Activated CD4-positive, CD25-positive, alpha-beta regulatory T cell treated with anti-CD3 and anti-CD28 coated beads, Interleukin-2, amount 50 U/mL, for 72 hours (primary cell): ENCODE measurements around the gene CAVIN3.
"Not testable (repeated sequence)": the region's sequence is repeated elsewhere in the genome, so short reads cannot be mapped to it uniquely, and the experiment has no call there.

Experiments used
- DNase-seq: peaks from one replicate; pipeline ENCODE4 v3.0.0; 2021

The CAVIN3 gene

DNA sequence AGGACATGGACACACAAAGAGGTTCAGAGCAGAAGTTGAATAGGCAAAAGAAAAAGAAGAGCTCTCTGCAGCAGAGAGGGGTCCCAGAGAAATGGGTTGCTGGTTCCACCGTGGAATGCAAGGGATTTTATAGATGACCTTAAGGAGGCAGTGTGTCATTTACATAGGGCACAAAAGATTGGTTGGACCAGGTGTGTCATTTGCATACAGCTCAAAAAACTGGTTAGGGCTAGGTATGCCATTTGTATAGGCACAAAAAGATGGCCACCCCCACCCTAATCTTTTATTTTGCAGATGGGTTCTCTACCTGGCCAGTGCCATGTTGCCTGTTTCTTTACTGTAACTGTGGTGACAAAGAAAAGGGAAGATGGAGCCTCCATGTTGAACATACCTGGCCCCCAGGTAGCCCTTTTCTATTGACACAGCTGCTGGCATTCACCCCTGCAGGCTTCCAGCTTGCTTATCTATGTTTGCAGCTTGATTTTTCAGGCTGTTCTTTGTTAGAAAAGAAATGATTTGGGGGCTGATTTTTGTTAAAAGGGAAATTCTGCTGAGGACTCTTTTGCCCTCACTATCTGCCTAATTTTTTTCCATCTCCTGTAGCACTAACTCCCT, 3.1 kb upstream of the CAVIN3 start:
- DNase-seq, result no peak

DNA sequence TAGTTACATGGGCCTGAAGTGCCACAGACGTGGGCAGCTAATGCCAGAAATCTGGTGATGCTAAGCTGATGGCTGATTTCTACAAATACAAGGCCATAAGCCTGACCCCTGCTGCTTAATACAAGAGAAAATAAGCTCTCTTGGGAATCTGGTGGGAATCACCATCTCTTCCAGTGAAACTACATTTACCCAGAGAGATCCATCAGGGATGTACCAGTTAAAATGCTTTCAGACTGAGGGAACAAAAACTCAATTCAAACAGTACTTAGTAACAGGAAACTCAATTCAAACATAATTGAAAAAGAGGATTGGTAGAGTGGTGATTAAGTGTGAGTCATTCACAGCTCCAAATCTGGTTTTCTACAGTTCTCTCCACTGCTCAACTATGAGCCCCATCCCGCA, 1.7 kb upstream of the CAVIN3 start:
- no peak for DNase-seq

DNA sequence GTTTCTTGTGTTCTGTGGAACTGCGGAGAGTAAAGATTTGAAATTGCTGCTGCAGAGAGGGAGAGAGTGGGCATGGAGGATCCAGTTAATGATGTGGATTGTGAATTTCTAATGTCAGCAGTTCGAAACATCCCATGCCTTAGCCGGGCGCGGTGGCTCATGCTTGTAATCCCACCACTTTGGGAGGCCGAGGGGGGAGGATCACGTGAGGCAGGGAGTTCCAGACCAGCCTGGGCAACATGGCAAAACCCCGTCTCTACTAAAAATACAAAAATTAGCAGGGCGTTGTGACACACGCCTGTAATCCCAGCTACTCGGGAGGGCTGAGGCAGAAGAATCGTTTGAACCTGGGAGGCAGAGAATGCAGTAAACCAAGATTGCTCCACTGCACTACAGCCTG, 1.1 kb upstream of the CAVIN3 start:
- DNase-seq, result no peak

DNA sequence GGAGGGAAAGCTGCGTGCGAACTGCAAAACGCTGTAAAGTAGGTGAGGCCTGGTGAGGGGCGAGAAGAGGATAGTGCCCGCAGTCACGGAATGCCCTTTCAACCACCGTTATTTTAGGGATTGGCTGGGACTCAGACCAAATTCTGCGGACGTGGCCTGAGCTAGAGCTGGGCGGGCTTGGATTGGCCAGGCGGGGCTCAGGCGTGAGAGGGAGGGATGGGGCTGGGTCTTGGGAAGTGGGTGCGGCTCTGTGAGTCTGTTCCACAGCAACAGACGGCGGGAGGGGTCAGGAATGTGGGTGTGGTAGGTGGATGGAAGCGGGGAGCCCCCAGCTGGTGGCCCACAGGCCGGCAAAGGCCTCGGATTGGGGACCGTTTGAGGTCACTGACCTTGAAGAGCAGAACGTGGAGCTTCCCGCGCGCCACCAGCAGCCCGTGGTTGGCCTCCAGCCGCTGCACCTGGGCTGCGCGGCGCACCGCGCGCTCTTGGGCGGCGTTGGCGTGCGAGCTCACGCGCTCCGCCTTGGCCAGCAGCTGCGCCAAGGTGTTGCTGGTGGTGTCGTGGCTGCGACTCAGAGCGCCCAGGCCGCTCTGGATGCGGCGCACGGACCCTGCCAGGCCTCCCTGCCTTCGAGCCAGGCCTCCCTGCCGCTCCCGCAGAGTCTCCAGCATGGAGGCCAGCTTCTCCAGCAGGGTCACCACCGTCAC, 444 bp downstream of the CAVIN3 start:
- peak; percentile 45 for DNase-seq

DNA sequence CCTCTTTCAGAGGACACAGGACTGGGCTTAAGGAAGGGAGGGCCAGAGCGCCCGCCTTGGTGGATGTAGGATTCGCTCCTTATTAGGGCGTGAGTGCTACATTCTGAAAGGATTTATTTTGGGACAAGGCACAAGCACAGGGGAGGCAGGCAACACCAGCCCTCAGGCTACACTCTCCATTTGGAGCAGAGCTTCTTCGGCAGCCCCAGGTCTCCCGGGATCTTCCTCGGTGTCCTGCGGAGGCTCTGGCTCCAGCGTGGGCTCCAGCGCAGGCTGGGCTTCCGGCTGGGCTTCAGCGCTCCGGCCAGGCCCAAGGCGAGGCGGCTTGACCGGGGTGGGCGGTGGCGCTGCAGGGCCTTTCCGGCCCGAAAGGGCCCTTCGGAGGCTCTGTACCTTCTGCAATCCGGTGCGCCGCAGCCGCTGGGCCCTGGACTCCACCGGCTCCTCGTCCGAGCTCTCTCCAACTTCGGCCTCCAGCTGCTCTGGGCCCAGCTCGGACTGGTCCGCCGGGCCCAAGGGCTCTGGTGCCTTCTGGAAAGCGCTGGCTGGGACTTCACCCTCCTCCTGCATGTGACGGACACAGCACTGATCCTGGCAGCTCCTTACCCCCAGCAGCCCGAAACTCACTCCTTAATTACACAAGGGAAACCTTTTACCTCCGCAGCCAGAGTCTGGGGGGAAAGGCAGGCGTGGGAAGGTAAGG, 1.1 kb downstream of the CAVIN3 start:
- DNase-seq, result no peak

DNA sequence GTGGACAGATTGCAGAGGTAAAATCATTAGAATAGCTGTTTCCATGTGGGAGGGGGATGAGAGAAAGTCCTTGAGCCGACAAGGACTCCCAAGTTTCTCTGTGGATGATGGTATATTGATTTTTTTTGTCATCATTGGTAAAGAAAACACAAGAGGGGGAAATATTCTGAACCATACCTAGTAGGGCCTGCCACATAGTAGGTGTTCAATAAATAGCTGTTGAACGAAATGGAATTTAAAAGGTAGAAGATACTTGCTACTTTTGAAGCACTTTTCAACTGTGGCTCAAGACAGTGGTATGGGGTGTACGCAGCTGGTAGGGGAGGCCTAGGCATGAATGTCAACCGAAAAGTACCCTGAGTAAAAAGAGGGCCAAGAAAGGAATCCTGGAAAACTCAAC, 2.1 kb downstream of the CAVIN3 start:
- no peak for DNase-seq

DNA sequence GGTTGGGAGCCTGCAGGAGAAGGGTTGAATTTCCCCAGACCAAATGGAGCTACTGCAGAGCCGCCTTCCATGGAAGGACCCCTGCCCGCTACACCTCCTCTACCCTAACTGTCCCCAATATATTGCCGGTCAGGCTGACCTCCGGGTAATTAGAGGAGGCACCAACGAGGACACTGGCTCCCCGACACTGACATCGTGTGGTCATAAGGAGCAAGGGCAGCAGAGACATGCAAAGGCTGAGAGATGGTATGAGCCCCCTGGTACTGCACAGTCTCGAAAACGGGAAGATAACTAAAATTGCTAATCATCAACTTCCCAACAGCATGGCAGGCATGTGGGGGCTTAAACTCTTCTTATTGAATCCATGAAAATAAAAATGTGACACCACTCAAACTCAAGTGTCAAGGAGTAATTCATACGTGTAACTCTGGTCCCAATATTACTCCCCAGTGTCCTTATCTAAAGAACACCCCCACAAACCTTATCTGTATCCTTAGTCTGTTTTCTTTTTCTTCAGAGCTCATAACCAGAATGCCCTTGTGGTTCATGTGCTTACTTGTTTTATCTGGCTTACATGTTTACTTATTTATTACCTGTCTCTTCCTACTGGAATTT, 4.4 kb downstream of the CAVIN3 start:
- no peak for DNase-seq

DNA sequence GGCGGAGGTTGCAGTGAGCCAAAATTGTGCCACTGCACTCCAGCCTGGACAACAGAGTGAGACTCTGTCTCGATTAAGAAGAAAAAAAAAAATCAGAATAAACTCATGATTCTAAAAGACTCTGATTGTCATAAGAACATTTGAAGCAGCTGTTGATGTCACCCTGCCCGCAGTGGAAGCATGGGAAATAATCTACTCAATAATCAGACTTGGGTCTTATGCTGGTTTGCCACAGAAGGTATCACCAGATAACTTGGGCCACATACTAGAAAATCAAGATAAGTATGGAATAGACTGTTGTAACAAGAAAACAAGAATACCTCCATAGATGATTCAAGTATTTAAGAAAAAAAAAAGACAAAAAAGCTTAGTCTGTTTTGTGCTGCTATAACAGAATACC, 8.2 kb downstream of the CAVIN3 start:
- no peak for DNase-seq

DNA sequence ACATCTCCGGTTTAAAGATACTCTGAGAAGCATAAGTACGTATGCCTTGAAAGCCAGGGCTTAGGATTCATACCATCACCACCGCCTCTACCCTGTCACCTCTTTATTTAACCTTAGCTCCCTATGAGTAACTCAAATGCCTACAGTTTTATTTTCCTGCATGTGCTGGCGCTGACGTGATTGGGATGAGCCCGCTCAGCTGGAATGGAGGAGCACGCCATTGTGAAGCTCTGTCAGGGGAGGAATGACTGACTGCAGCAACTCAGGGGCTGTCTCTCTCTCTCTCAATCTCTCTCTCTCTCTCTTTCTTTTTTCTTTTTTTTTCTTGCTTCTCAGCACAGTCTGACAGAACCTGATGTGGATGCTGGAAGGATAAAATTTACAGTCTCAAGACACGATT, 12.4 kb downstream of the CAVIN3 start:
- DNase-seq, result no peak

DNA sequence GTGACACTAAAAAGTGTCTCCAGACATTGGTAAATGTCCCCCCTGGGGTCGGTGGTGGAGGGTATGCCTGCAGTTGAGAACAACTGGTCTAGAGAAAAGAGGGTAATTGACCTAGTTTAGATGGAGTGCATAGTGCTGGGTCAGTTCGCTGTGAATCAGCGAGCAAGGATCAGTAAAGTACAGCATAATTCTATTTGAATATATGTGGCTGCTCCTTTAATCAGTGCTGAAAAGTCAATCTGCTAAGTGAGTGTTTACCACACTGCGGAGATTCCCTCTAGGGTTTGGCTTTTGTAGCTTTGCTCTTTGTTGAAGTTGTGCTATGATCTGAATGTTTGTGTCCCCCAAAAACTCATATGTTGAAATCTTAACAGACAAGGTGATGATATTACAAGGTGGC, 15.0 kb downstream of the CAVIN3 start:
- no peak for DNase-seq

DNA sequence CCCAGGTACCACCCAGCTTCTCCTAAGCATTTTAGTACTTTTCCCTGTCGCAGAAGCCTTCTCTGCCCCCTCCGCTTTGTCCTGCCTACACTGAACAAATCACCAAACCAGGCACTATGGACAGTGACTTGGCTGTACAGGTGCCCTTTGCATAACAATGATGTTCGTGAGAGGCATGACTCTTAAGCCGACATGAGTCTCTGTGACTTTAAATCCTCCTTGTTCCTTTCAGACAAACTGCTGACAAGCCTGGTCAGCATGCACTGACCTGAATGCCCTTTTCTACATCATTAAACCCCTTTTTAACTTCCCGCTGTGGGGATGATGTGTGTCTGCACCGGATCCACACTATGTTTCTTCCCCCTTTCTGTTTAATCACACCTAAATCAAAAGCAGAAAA, 16.6 kb downstream of the CAVIN3 start:
- no peak for DNase-seq

DNA sequence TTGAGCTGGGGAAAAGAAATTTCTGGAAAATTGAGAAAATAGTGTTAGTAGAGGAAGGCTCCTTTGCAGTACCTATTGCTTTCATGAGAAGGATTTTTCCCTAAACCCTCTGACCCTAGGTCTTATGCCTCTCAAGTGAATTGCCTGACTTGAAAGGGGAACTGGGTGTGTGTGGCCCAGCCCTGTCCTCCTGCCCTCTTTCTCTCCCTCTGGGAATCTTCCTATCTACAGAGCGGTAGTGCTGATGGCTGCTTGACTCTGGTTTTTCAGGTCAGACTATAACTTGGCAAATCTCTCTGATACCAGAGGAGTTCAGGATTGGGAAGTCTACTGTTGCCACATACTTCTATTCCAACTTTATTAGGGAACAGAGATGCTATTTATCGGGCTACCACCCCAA, 19.2 kb downstream of the CAVIN3 start:
- DNase-seq, result no peak

DNA sequence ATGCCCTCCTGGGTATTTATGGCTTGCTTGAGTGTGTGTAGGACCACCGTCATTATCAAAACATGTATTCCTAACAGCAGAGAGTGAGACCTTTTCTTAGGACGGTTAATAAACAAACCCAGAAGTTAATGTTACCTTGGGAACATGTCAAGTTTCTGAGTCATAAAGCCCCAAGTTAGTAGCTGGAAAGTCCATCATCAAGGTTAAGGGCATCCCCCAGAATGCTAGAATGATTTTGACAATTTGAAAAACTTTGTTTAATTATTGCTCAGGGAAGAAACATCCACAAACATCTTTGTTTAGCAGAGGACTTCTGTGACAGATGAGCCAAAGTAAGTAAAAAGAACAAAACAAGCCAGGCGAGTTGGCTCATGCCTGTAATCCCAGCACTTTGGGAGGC, 20.0 kb downstream of the CAVIN3 start:
- no peak for DNase-seq

DNA sequence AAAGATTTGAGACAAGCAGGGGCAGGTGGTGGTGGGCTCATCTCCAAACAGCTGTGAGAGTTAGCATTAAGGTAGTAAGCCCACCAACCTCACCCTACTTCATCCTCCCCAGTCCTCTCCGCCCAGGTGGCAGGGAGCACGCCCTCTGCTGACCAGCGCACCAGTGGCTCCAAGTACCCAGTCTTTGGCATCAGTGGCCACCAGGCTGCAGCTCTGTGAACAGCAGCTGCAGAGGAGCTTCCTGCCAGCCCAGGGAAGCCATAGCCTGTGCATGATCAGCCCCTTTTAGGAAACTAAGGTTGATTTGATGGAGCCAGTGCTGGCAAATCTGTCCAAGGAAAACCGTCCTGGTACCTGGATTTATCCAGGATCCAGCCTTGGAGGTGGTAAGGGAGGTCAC, 21.7 kb downstream of the CAVIN3 start:
- DNase-seq, result no peak

DNA sequence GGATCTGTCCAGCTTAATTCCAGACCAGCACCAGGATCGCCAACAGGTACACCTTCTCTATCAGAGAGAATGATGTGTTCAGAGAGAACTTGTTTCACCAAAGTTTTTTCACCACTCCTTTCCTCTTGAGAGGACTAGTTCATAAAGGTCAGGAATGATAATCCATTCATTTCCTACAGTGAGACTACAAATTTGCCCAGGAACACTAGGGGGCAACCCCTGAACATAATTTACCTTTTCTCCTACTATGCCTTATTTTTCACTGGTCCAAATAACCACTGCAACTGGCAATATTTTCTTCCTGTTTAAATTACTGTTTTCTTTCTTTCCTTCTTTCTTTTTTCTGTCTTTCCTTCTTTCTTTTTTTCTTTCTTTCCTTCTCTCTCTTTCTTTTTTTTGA, 22.5 kb downstream of the CAVIN3 start:
- no peak for DNase-seq

DNA sequence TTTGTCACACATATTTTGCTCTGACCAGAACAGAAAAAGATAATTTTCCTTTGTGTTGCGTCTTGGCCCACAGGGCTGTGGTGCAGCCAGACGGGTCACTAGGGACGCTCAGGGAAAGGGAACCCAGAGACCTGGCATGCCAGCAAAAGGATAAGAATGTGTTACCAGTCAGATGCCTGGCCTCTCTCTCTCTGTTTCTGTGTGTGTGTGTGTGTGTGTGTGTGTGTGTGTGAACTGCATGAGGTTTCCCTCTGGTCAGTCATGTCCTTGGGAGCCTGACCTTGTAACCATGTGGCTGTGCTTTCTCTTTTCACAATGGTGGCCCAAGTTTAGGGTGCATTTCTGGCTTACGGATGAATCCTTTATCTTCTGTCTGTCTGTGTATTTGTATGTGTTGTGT, 35.3 kb downstream of the CAVIN3 start:
- no peak for DNase-seq

DNA sequence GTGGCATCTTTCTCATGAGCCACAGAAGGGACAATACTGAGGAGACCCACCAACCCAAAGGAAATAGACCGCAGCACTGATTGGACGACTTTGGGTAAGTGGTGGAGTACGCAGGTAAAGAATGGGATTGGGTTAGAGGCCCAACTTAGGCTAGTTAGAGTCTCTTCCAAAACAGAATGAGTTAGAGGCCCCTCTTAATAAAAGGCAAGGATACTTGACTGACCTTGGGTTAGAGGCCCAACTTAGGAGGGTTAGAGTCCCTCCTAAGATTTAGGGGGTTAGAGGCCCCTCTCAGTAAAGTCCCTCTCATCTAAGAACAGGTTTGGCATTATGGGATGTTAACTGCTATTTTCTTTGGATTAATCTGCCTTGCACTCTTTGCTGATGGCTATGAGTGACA, 36.1 kb downstream of the CAVIN3 start:
- no peak for DNase-seq

DNA sequence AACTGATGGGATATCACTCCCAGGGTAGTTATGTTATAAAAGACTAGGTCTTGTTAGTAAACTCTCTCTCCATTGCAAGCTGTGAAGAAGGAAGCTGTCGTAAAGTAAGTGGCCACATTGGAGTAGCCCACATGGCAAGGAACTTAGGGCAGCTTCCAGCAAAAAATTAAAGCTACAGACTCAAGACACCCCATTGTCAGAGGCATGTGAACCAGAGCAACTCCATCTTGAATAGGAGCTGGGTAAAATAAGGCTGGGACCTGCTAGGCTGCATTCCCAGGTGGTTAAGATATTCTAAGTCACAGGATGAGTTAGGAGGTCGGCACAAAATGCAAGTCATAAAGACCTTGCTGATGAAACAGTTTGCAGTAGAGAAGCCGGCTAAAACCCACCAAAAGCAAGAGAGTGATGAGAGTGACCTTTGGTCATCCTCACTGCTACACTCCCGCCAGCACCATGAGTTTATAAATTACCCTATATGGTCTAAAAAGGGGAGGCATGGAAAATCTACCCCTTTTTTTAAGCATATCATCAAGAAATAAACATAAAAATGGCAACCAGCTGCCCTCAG, 36.8 kb downstream of the CAVIN3 start:
- no peak for DNase-seq

DNA sequence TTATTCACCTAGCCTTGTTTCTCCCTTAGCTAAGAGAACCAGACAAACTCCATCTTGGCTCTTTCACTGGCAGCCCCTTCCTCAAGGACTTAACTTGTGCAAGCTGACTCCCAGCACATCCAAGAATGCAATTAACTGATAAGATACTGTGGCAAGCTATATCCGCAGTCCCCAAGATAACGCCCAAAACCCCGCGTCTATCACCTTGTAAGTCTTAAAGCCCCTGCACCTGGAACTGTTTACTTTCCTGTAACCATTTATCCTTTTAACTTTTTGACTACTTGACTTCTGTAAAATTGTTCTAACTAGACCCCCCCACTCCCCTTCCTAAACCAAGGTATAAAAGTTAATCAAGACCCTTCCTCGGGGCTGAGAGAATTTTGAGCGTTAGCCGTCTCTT, 39.5 kb downstream of the CAVIN3 start:
- DNase-seq, result not testable (repeated sequence)

DNA sequence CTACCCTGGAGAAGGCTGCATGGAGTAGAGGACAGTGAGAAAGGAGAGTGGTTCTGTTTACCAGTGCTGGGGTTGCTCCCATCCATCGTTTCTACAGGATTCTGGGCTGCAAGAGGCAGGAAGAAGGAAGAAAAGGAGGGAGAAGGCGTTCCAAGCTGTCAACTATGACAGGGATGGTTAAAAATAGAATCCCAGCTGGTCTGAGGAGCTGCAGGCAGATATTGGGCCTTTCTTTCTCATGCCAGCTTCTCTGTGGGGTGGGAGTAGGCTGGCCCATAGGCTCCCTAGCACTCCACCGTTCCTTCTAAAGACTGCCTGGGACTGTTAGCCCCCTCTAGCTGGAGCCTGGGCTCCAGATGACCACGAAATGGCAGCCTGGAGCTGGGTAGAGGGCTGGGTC, 47.1 kb downstream of the CAVIN3 start:
- no peak for DNase-seq

DNA sequence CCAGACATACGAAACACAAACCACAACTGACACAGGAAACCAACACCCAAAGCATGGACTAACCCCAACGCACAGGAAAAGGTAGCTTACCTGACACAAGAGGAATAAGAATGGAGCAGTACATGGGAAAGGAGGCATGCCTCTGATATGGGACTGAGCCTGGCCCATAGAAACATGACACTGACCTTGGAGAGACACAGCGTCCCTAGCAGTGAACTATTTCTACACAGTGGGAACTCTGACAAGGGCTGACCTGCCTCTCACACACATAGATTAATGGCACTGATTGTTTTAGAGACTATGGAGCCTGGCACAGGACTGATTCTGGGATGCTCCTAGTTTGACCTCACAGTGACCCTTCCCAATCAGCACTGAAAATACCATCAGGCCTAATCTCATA, 48.7 kb downstream of the CAVIN3 start:
- no peak for DNase-seq

DNA sequence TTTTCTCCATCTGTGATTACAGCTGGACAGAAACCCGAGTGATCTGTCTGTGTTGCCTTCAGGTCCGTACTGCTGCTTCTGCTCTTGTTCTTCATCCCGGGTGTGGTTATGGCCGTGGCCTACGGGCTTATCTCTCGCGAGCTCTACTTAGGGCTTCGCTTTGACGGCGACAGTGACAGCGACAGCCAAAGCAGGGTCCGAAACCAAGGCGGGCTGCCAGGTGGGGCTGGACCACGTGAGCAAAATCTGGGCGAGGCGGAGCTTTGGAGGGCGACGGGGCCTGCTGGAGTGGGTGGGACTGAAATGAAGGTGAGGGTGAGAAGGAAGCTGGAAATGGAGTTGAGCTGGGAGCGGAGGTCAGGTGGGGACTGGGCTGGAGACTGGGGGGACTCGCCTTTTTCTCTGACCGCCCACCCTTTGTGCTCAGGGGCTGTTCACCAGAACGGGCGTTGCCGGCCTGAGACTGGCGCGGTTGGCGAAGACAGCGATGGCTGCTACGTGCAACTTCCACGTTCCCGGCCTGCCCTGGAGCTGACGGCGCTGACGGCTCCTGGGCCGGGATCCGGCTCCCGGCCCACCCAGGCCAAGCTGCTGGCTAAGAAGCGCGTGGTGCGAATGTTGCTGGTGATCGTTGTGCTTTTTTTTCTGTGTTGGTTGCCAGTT, 49.6 kb downstream of the CAVIN3 start:
- DNase-seq, result no peak

DNA sequence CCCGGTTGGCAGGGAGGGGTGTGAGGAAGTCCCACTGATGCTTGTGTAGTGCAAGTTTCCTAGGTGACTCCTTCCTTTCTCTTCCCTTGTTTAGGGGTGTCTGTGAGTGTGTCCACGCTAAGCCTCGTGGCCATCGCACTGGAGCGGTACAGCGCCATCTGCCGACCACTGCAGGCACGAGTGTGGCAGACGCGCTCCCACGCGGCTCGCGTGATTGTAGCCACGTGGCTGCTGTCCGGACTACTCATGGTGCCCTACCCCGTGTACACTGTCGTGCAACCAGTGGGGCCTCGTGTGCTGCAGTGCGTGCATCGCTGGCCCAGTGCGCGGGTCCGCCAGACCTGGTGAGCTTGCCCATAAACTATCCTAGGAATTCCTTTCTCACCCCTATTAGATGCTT, 50.3 kb downstream of the CAVIN3 start:
- DNase-seq, result no peak
